ENCODE results near the gene NLRC5.

DNA sequence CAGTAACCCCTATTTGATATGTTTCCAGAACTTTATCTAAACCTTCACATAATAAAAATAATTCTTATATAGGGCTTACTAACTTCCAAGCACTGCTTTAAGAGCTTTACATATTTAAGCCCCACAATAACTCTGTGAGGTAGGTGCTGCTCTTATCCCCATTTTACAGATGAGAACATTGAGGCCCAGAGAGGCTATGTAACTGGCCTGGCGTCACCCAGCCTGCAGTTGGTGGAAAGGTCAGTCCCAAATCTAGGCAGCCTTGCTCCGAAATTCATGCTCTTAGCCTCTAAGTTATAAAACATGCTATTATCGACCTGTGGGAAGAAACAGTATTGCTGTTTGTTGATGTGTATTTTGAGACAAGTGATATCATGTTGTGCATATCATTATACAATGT is 9.0 kb downstream of the NLRC5 start:
- TF ChIP-seq, protein P1, sequence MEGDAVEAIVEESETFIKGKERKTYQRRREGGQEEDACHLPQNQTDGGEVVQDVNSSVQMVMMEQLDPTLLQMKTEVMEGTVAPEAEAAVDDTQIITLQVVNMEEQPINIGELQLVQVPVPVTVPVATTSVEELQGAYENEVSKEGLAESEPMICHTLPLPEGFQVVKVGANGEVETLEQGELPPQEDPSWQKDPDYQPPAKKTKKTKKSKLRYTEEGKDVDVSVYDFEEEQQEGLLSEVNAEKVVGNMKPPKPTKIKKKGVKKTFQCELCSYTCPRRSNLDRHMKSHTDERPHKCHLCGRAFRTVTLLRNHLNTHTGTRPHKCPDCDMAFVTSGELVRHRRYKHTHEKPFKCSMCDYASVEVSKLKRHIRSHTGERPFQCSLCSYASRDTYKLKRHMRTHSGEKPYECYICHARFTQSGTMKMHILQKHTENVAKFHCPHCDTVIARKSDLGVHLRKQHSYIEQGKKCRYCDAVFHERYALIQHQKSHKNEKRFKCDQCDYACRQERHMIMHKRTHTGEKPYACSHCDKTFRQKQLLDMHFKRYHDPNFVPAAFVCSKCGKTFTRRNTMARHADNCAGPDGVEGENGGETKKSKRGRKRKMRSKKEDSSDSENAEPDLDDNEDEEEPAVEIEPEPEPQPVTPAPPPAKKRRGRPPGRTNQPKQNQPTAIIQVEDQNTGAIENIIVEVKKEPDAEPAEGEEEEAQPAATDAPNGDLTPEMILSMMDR (IDR thresholded peaks at IDR 0.05), result no peak
- no peak for TF ChIP-seq POLR2A (IDR thresholded peaks at IDR 0.05)
- TF ChIP-seq EP300 (IDR thresholded peaks at IDR 0.05), result no peak

All from tibial nerve (tissue), 4 donors.